HL-60 (cell line): Measurements from ENCODE around the gene MSRB2.

ENCODE experiments used
- CTCF ChIP-seq: IDR thresholded peaks from one replicate; pipeline ENCODE4 v1.5.1; 2011; ENCODE audit warnings: low read length, control low read depth, inconsistent platforms; ENCODE audit not compliant: insufficient read depth
- GABPA ChIP-seq: IDR thresholded peaks from 2 replicates; pipeline ENCODE4 v1.6.1; 2012; ENCODE audit warnings: low read depth
- POLR2AphosphoS5 ChIP-seq: IDR thresholded peaks from 2 replicates; pipeline ENCODE4 v1.6.1; 2012; ENCODE audit warnings: low read depth
- REST ChIP-seq: IDR thresholded peaks from 2 replicates; pipeline ENCODE4 v1.6.1; 2012; ENCODE audit warnings: low read depth; ENCODE audit not compliant: insufficient replicate concordance

DNA sequence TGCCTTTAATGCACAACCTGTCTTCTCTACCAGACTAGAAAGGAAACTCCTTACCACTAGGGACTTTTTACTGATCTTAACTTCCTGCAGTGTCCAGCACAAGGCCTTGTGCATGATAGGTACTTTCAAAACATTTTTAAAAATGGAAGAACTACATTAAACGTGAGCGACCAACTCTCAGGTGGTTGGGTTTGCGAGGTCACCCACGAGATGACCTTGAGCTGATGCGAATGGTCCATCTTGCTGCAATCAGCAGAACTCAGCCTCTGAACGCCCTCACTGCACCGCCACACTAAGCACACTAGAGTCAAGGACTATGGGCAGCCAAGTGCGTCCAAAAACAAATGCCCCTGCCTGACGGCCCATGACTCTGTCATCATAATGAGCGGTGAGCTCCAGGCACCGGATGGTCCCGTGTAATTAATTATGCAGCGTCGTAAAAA, 61.9 kb downstream of the MSRB2 start:
- TF ChIP-seq CTCF (no peak), POLR2AphosphoS5 (no peak), GABPA (no peak), REST (no peak)
